22Rv1 (cell line): Measurements from ENCODE around the gene ZNF423.

Experiments used
- H3K27ac ChIP-seq: fragments of 450-650 bp; 2 replicates; pipeline ENCODE4 v1.5.1; 2017
- ZFX ChIP-seq: fragments of 450-650 bp; IDR thresholded peaks from 2 replicates; pipeline ENCODE4 v1.6.1; 2017; ENCODE audit warnings: antibody characterized with exemption, borderline replicate concordance
- TF ChIP-seq, protein P1 (sequence below): fragments of 450-650 bp; IDR thresholded peaks from 2 replicates; pipeline ENCODE4 v1.5.1; 2017; ENCODE audit warnings: mild to moderate bottlenecking

ZNF423 gene

DNA sequence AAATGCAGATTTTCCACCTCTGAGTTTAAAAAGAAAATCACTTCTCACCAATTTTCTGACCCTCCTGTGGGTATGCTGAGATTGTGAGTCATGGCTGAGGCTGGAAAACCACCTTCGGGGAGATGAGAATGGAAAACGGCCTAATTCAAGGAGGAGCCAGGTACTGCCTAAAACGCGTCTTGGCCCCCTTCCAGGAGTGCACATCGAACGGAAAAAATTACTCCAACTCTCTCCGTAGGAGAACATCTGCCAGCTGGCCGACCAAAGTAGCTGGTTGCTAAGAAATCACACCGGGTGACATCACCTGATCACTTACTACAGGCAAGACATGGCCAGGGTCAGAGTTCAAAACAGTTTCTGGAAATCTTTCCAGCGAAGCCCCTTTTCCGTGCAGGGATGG, 107.6 kb downstream of the ZNF423 start:
- TF ChIP-seq, protein P1, sequence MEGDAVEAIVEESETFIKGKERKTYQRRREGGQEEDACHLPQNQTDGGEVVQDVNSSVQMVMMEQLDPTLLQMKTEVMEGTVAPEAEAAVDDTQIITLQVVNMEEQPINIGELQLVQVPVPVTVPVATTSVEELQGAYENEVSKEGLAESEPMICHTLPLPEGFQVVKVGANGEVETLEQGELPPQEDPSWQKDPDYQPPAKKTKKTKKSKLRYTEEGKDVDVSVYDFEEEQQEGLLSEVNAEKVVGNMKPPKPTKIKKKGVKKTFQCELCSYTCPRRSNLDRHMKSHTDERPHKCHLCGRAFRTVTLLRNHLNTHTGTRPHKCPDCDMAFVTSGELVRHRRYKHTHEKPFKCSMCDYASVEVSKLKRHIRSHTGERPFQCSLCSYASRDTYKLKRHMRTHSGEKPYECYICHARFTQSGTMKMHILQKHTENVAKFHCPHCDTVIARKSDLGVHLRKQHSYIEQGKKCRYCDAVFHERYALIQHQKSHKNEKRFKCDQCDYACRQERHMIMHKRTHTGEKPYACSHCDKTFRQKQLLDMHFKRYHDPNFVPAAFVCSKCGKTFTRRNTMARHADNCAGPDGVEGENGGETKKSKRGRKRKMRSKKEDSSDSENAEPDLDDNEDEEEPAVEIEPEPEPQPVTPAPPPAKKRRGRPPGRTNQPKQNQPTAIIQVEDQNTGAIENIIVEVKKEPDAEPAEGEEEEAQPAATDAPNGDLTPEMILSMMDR, result no peak
- no peak for TF ChIP-seq ZFX
- no peak overlapping the region for H3K27ac ChIP-seq

GRCh38 chr16:49747654-49748053, 108.3 kb downstream of the ZNF423 start:
- no peak for TF ChIP-seq ZFX
- TF ChIP-seq, protein P1, result no peak
- H3K27ac ChIP-seq, result no peak overlapping the region

DNA sequence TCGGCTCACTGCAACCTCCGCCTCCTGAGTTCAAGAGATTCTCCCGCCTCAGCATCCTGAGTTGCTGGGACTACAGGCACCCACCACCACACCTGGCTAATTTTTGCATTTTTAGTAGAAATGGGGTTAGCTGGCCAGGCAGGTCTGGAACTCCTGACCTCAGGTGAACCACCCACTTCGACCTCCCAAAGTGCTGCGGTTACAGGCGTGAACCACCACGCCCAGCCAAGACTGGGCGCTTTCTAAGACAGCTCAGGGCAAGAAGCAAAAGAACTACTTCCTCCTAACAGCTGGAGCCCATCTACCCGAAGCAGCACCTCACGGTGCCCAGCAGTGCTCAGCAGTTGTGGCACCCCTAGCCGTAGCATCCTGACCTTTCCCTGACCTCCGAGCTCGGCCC, 109.4 kb downstream of the ZNF423 start:
- no peak for TF ChIP-seq ZFX
- TF ChIP-seq, protein P1, result no peak
- H3K27ac ChIP-seq, result no peak overlapping the region

DNA sequence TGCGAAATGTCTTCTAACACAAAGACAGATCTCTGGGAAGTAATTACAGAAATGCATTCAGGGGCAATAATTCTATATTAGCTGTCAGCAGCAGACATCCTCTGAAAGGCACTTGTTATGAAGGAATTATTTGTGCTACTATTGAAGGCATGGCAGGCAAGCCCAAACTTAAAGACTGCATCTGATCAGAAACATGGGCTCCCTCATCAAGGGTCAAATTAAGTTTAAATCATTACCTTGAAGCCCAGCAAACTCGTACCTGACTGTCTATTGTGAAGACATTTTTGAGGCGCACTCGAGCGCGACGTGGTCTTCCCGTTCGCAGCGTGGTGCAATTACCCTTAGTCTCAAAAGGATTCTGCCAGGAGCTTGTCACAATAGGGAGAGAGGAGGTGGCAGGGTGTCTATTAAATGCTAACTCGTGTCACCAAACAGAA, 110.6 kb downstream of the ZNF423 start:
- TF ChIP-seq, protein P1, result no peak
- no peak for TF ChIP-seq ZFX
- H3K27ac ChIP-seq, result no peak overlapping the region

- H3K27ac ChIP-seq, result no peak overlapping the region
- no peak for TF ChIP-seq ZFX
Measured at GRCh38 chr16:49744244-49745220, 111.4 kb downstream of the ZNF423 start.

GRCh38 chr16:49743658-49744057, 112.3 kb downstream of the ZNF423 start:
- no peak for TF ChIP-seq ZFX
- TF ChIP-seq, protein P1, result no peak
- H3K27ac ChIP-seq, result no peak overlapping the region

GRCh38 chr16:49743203-49743464, 112.8 kb downstream of the ZNF423 start:
- TF ChIP-seq ZFX, result no peak
- TF ChIP-seq, protein P1, result no peak

More at GRCh38 chr16:49743203-49743464, 112.8 kb downstream of the ZNF423 start:
- no peak overlapping the region for H3K27ac ChIP-seq
